NCI-H226 (cell line): Measurements from ENCODE around the gene KAT6B.

Source experiments
- DNase-seq: peaks from one replicate; pipeline ENCODE4 v3.0.0-alpha.2; 2015

The KAT6B gene

DNA sequence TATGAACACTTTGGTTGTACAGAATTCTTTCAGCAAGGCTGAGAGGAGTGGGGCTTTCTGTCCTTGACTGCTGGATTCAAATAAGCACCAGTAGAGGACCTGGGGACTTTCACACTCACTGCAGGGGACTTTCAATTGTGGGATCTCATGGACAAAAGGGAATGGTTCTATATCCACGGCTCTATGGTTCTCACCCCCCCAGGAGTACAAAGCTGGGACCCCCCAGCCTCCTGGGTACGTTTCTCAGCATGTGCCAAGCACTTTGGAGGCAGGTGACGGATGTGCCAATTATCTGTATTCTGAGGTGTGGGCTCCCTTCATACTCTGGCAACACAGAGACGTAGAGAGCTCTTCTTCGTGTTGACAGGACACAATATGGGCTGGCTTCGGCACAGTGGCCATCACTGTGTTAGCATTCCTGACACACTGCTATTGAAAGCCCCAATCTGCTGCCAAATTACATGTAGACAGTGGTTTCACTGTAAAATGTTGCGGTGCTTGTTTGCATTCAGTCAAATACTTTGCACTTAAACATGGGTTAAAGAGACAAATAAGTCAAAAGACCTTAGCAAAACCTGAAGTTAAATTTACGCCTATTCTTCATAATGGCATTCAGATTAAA is 192.4 kb downstream of the KAT6B start:
- DNase-seq, result no peak

DNA sequence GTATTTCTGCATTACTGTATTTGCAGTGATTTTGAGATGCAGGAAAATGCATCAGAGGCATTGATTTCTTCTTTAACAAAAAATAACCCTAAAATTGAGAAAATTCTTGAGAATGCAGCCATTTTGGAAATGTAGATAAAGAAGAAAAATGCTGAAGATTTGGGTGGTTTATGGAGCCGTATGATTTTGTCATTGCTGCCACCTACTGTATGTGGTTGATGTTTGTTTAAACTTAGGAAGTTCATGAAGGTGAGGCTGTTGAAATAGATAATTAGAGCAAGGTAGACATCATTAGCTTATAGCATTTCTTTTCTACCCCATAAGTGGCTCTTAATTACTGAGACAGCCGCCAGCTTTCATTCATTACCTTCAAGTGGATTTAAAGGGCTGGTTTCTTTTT is 193.0 kb downstream of the KAT6B start:
- no peak for DNase-seq

DNA sequence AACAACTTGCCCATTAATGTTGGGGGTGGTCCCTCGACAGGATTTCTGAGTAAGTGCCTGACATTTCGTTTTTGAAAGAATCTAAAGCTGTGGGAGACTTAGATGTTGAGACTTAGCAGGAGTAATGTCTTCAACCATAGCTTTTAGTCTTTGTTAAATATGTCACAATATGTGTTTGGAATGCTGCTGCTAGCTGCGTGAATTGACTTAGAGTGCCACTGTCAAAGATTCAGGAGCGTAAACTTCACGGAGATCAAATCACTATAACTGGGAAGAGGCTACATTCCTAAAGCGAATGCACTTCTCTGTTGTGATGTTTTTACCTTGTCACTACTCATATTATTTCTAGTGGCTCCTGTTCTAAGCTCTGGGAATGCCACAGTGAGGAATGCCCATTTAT is 193.8 kb downstream of the KAT6B start:
- no peak for DNase-seq

DNA sequence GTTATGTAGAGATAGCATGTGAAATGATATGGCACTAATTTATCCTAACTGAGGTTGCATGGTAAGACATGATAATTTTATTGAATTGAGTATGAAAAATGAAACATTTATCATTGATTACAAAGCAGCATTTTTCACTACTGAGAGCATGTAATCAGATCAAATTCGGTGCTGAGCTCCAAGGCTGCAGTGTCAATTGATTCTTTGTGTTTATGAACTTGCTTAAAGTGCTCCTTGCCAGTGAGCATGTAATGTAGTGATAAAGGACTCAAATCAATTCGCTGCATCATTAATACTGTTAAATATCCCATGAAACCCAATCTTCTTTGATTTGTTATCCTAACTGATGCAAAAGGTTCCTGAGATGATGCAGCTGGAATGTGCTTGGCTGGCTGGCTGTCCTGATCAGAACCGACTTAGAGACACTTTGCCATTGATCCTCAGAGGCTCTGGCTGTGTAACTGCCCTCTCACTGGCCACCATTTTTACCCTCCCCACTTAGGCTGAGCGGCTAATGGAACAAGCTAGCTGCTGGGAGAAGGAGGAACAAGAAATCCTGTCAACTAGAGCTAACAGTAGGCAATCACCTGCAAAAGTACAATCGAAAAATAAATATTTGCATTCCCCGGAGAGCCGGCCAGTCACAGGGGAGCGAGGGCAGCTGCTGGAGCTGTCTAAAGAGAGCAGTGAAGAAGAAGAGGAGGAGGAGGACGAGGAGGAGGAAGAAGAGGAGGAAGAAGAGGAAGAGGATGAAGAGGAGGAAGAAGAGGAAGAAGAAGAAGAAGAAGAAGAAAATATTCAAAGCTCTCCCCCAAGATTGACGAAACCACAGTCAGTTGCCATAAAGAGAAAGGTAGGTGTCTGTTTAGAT is 195.2 kb downstream of the KAT6B start:
- no peak for DNase-seq

DNA sequence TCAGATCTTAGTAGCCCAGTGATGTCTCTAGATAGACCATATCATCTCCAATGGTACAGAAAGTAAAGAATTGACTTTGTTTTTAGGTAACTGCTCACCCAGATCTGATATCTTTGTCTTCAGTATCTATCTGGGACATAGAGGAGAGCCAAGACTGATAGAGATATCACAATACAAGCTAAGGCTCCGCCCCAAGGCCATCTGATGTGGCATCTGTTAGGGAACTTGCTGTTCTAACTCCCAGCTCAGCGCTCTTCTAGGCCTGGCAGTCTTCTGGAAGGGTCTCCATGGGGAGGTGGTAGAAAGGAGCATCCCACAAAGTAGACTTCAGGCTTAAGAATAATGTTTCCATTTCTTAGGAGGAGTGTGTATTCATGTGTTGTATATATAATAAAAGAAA is 196.7 kb downstream of the KAT6B start:
- no peak for DNase-seq

DNA sequence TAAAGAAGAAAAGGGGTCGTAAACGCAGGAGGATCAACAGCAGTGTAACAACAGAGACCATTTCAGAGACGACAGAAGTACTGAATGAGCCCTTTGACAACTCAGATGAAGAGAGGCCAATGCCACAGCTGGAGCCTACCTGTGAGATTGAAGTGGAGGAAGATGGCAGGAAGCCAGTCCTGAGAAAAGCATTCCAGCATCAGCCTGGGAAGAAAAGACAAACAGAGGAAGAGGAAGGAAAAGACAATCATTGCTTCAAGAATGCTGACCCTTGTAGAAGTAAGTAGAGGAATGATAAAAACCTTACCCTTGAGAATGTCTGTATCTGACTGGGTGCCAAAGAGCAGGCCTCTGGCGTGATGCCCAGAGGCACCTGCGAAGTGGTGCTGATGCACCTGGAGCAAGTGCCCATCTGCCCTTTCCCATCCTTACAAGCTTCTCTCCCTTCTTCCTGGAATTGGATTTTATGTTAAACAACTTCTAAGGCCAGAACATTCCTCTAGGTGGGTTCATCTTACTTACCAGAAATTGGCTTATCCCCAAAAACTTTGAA is 198.6 kb downstream of the KAT6B start:
- DNase-seq, result no peak

DNA sequence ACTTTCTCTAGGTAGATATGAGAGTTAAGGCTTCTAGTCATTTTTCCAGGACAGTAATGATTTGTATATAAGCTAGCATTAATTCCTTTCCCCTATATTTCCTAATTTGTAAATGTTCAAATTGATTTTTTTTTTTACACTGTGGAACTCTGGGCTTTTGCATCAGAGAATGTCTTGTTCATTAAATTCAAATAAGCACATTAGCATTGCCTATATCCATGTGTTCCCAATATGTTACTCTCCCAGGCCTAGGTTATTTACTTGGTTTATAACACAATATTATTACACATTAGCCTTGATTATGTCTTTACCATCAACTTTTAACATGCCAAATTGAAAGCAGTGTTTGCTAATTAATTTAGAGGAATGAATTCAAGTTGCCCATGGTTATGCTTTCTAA is 201.6 kb downstream of the KAT6B start:
- no peak for DNase-seq

DNA sequence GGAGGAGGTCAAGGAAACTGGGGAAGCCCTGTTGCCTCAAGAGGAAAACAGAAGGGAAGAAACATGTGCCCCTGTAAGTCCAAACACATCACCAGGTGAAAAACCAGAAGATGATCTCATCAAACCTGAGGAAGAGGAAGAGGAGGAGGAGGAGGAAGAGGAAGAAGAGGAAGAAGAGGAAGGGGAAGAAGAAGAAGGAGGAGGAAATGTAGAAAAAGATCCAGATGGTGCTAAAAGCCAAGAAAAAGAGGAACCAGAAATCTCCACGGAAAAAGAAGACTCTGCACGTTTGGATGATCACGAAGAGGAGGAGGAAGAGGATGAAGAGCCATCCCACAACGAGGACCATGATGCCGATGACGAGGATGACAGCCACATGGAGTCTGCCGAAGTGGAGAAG is 202.3 kb downstream of the KAT6B start:
- no peak for DNase-seq

DNA sequence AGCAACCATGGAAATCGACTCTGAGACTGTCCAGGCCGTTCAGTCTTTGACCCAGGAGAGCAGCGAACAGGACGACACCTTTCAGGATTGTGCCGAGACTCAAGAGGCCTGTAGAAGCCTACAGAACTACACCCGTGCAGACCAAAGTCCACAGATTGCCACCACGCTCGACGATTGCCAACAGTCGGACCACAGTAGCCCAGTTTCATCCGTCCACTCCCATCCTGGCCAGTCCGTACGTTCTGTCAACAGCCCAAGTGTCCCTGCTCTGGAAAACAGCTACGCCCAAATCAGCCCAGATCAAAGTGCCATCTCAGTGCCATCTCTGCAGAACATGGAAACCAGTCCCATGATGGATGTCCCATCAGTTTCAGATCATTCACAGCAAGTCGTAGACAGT is 203.0 kb downstream of the KAT6B start:
- no peak for DNase-seq

DNA sequence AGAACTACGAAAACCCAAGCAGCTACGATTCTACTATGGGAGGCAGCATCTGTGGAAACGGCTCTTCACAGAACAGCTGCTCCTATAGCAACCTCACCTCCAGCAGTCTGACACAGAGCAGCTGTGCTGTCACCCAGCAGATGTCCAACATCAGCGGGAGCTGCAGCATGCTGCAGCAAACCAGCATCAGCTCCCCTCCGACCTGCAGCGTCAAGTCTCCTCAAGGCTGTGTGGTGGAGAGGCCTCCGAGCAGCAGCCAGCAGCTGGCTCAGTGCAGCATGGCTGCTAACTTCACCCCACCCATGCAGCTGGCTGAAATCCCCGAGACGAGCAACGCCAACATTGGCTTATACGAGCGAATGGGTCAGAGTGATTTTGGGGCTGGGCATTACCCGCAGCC is 203.5 kb downstream of the KAT6B start:
- DNase-seq, result no peak

DNA sequence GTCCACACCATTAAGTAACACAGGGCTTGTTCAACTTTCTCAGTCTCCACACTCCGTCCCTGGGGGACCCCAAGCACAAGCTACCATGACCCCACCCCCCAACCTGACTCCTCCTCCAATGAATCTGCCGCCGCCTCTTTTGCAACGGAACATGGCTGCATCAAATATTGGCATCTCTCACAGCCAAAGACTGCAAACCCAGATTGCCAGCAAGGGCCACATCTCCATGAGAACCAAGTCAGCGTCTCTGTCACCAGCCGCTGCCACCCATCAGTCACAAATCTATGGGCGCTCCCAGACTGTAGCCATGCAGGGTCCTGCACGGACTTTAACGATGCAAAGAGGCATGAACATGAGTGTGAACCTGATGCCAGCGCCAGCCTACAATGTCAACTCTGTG is 204.0 kb downstream of the KAT6B start:
- no peak for DNase-seq

DNA sequence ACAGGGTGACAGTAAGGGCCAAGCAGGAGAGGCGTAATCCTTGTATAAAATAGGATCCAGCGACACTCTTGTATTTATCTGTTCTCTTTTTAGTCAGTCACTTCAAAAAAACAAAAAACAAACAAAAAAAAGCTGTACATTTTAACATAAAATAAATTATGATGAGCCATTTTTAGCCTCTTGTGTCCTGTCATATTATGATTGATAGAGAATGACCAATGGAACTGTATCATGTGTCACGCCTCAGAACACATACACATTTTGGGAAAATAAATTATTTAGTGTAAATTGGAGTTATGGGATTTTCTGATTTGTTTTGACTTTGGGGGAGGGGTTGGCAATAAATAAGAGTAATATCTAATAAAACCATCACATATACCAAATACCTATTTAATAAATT is 205.7 kb downstream of the KAT6B start:
- no peak for DNase-seq

DNA sequence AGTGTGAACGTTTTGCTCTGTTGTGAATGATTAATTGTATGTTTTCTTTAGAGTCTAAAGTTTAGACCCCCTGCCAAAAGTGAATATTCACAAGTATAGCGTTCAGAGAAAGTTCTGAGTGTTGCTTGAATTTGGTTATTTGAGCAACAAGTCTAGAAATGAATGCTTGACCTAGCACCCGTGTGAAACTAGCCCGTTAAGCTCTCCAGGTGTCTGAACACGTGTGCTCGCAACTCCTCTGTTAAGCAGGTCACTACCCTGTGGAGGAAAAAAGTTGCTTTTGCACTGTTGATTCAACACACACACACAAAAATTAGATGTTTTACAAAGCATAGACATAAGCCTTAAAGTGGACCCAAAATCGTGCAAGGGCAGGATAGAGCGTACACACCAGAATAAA is 206.4 kb downstream of the KAT6B start:
- DNase-seq, result no peak

DNA sequence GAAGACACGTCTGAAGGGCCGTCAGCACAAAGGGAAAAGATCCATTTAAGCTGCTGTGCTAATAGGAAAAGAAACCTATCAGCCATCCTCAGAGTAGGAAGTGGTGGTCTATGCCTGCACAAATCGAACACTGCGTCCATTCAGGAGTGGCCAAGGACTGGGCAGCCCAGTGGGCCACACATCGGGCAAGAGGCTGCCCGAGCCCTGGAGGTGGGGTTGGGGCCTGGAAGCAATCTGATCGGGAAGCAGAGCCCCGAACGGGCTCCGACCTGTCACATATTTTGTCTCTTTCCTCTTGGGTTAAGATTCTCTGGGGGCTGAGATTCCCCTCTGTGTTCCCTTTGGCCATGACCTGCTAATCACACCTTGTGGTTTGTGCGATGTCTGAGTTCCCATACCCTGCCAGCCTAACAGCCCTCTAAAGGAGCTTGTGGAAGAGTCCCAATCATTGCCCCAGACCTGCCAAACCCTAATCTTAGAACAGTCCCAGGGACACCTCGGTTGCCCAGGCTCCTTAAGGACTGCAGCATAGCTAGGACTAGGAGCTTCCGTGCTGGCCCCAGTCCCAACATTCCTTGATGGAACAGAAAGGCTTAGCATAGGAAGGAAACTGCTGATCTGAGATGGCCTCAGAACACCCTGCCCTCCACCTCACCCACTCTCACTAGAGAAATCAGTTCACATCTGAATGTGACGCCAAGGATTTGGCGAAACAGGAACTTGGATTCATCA is 207.2 kb downstream of the KAT6B start:
- DNase-seq, result no peak

DNA sequence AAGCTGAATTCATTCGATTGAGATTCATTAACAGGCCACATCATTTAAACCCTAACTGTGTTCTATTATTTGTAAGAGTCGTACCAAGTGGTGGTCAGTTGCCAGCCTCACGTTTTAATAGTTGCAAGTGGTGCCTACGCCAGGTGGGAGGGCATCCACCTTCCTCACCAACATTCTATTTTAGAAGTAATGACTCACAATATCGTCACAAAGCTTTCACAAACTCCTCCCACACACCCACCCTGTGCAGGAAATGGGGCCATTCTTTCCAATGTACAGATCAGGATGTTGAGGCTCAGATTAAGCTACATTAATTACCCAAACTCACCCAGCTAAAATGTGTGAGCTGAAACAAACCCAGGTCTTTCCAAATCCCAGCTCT is 207.7 kb downstream of the KAT6B start:
- DNase-seq, result no peak

DNA sequence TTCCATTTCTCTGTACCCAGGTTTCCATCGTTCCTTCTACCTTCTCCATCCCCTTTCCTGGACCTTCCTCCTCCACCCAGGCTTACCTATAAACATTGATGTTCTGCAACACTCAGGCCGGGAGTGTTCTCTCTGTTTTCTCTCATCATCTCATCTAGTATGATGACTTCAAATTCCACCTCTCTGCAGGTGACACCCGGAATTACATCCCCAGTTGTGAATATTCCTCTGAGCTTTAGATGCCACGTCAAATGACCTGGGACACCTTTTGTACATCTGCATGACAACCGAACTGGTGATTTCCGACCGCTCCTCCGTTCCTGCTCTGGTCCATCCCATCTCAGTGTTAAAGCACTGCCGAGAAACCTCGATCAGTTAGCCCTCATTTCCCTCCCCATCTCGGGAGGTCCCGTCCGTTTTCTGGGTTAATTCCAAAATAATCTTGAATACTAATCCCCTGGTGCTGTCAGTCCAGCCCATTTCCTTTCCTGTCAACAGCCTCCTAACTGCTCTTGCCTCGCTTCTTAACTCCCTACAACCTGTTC is 208.4 kb downstream of the KAT6B start:
- DNase-seq, result no peak

DNA sequence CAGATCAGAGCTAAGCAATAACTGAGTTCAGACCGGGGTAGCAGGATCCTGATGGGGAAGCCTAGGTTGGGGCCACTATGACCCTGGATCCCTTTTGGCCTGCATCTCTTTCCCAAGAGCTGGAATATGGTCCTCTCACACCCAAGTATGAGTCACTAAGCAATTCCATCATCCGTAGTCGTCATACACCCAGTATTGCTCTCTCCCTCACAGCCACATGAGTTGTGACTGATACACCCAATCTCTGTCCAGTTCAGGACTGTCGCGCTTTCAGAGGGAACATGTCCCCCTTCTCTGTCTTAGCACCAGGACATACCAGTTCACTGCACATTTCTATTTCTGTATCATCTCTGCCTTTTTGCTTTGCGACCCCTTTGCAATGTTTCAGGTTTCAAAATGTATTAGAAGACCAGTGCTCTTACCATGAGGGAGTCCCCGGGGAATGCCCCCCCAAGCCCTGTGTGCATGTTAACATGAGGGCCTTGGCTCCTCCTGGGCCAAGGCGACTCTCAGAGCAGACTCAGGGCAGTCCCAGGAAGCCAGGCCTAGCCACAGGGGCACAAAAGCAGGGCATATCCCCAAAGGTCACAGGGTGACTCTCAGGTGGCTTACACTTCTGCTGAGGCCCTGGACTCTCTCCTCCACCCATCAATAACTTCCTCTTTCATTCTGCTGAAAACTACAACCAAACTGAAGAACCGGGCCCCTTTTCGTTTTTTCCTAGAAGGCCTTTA is 209.7 kb downstream of the KAT6B start:
- DNase-seq, result peak; percentile 41

DNA sequence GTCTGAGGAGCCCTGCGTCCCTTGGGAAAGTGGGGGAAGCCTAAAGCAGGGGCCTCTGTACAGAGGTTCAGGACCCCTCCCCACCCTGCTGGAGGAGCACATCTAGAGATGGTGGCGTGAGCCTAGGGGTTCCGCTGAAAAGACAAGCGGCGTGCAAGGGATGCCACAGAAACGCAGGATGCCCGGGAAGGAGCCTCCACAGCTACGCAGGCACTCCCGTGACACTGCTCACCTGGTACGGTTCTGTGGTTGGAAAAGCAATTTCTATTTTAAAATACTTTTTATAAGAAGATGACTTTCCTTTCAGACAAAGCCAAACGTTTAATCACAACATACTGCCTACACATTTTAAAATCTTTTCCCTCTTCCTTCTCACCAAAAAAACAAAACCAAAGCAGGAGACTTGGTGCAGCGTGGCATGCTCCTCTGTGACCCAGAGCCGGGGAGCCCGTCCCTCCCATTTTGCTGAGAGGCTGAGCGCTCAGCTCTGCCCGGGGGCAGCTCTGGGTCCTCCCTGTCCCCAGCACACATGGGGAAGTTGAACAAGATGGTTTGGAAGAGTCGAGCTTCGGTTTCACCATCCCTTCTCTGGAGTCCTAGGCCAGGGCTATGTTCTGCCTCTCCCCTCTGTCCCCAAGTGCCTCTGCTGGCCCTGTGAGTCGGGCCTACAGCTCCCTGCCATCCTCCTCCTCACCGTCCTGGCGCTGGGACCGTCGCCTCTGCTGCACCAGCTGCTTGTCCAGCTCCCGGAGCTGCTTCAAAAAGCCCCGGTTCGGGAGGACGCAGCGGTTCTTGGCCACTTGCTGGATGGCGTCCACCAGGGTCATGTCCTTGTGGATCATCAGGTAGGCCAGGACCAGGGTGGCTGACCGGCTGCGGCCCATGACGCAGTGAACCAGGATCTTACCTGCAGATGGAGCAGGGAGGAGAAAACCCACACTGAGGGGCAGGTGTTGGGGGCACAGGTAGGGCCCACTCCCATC is 211.1 kb downstream of the KAT6B start:
- DNase-seq, result no peak

DNA sequence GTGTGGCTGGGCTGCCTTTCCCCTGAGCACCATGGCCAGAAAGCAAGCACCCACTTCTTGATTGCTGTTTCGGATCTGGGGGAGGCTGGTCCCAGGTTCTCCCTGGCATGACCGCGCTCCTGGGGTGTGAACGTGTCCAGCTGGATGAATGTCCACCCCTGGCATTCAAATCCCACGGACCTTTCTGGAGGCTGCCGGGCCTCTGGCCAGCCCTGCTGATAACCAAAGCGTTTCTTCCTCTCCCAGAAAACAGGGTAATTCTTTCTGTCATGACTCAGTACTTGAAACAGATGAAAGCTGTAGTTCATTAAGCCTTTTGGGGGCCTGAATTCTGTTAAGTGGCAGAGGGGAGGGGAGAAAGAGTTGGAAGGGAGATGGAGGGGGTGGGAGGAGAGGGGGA is 211.9 kb downstream of the KAT6B start:
- DNase-seq, result peak; percentile 95

DNA sequence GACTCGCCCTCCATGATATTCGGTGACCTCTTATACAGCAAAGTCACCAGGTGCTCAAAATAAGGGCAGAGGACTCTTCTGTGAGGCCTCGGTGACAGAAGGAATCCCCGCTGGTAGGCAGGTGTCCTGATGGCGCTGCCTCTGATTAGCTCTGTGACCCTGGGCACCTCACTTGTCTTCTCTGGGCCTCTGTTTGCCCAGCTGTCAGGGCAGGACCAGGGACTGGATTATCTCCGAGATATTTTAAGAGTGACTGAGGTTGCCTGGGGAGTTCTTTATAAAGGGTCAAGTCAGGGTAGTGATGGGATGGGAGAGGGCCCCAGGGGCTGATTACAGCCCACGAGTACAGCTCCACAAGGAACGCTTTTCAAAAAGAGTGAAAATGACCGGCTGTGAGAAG is 214.2 kb downstream of the KAT6B start:
- DNase-seq, result no peak

DNA sequence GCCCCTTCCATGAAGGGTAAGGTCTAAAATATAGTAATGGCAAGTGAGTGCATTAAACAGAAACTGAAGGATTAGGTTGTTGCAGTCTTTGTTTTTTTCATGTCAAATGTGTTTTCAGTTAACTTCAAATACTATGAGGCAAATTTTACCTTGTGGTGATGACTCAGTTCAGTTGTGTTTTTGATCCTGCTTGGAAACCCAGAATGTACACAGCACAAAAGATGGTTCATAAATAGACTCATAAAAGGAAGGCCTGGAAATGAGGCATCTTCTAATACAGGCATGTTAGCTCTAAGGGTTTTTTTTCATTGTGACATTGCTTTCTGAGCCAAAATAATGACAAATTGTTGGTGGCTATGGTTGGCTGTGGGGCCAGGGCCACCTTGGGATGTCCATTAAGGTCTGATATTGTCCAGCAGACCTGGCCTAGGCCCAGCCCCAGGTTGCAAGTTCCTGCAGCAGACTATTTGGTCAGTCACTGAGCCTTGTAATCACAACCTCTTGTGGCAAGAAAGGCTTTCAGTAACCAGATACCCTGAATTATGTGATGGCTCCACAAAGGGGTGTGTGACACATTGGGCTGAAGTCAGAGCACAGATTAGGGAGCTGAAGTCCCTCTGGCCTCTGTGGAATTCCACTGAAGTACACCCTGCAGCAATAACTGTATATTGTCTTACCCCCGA is 216.0 kb downstream of the KAT6B start:
- peak; percentile 26 for DNase-seq
